Keratinocyte (primary cell): Measurements from ENCODE around the gene NUP133.

ENCODE experiments used
- CTCF ChIP-seq, 3 experiments: IDR thresholded peaks in 1 of 3; conservative IDR thresholded peaks in 1 of 3; optimal IDR thresholded peaks in 1 of 3; 2 replicates in 2 of 3; 3 replicates in 1 of 3; pipeline versions ENCODE3 to v1.5.1; 2011; ENCODE audit warnings: low read length in 3 of 3, mild to moderate bottlenecking in 3 of 3, moderate library complexity in 2 of 3, control low read depth in 1 of 3, inconsistent platforms in 1 of 3; ENCODE audit not compliant: insufficient read depth in 2 of 3; ENCODE audit errors: extremely low read depth in 1 of 3
- EZH2 ChIP-seq: IDR thresholded peaks from one replicate; pipeline ENCODE4 v1.6.1; 2012; ENCODE audit warnings: inconsistent platforms, mild to moderate bottlenecking, low read length, moderate library complexity

DNA sequence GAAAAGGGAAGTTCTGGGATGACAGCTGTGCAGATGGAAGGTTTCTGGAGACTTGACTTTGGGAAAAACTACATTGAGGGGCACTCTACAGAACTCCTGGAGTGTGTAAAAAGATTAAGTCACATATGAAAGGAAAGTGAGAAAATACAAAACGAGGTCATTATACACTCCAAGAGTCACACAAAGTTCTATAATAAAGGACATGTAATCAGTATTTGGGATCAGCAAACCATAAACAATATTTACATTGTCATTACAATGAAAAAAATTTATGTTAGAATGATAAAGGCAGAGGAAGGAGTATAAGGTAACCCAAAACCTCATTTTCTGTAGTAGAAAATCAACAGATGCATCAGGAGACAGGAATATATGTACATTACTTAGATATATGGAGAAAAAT lies 22.8 kb downstream of the NUP133 start:
- TF ChIP-seq CTCF (optimal IDR thresholded peaks at IDR 0.05 in 1 of 3, IDR thresholded peaks at IDR 0.05 in 1 of 3, conservative IDR thresholded peaks at IDR 0.05 in 1 of 3; ENCODE audit: extremely low read depth in 1 of 3, insufficient read depth in 2 of 3, low read length in 3 of 3) = no peak
- TF ChIP-seq EZH2 = no peak
